H9 (cell line): ENCODE results near the gene RNF167. TPM values are rescaled to one million over a fixed set of nuclear protein-coding genes. Genes with fewer than 3 reads are reported as not detected.

Experiments used
- DNase-seq: peaks from one replicate; pipeline ENCODE4 v3.0.0-alpha.2; 2017
- H2AFZ ChIP-seq: one replicate; pipeline ENCODE4 v1.6.1; 2013; ENCODE audit warnings: mild to moderate bottlenecking, low read length, control low read depth, moderate library complexity
- H2AK5ac ChIP-seq: 2 replicates; pipeline ENCODE4 v1.6.1; 2013; ENCODE audit warnings: low read length, control low read depth, mixed read lengths; ENCODE audit not compliant: insufficient read length
- H2BK120ac ChIP-seq: one replicate; pipeline ENCODE4 v1.6.1; 2013; ENCODE audit warnings: low read depth, mild to moderate bottlenecking, low read length, control low read depth, inconsistent platforms; ENCODE audit not compliant: poor library complexity, severe bottlenecking
- H2BK12ac ChIP-seq: 2 replicates; pipeline ENCODE4 v1.6.1; 2013; ENCODE audit warnings: low read length, control low read depth, mixed read lengths, low read depth; ENCODE audit not compliant: insufficient read length
- H2BK15ac ChIP-seq: 2 replicates; pipeline ENCODE4 v1.6.1; 2013; ENCODE audit warnings: low read depth, low read length, control low read depth
- H2BK20ac ChIP-seq: one replicate; pipeline ENCODE4 v1.6.1; 2013; ENCODE audit warnings: low read depth, mild to moderate bottlenecking, low read length, control low read depth, inconsistent platforms; ENCODE audit not compliant: poor library complexity, severe bottlenecking
- H2BK5ac ChIP-seq: 2 replicates; pipeline ENCODE4 v1.6.1; 2013; ENCODE audit warnings: low read length, control low read depth, mixed read lengths; ENCODE audit not compliant: insufficient read length
- H3K14ac ChIP-seq: 2 replicates; pipeline ENCODE4 v1.6.1; 2013; ENCODE audit warnings: low read length, control low read depth; ENCODE audit not compliant: insufficient read depth
- H3K18ac ChIP-seq: 2 replicates; pipeline ENCODE4 v1.6.1; 2013; ENCODE audit warnings: low read depth, mild to moderate bottlenecking, mixed read lengths, low read length, control low read depth; ENCODE audit not compliant: insufficient read length
- H3K23ac ChIP-seq: 2 replicates; pipeline ENCODE4 v1.6.1; 2013; ENCODE audit warnings: low read length, control low read depth, mixed read lengths, low read depth; ENCODE audit not compliant: insufficient read length
- H3K23me2 ChIP-seq: 2 replicates; pipeline ENCODE4 v1.6.1; 2013; ENCODE audit warnings: low read depth, mild to moderate bottlenecking, mixed read lengths, low read length, control low read depth; ENCODE audit not compliant: insufficient read length, poor library complexity, severe bottlenecking
- H3K27ac ChIP-seq: 2 replicates; pipeline ENCODE4 v1.5.1; 2013; ENCODE audit warnings: low read length, control low read depth, mixed read lengths, low read depth; ENCODE audit not compliant: insufficient read length
- H3K27me3 ChIP-seq: 2 replicates; pipeline ENCODE4 v1.6.1; 2013; ENCODE audit warnings: low read length, control low read depth, inconsistent platforms; ENCODE audit not compliant: insufficient read depth
- H3K4ac ChIP-seq: 2 replicates; pipeline ENCODE4 v1.6.1; 2013; ENCODE audit warnings: low read depth, mild to moderate bottlenecking, control low read depth, inconsistent platforms, low read length, moderate library complexity
- H3K4me1 ChIP-seq: 2 replicates; pipeline ENCODE4 v1.6.1; 2013; ENCODE audit warnings: low read length, control low read depth, inconsistent platforms; ENCODE audit not compliant: insufficient read depth
- H3K4me2 ChIP-seq: 2 replicates; pipeline ENCODE4 v1.6.1; 2013; ENCODE audit warnings: low read length, control low read depth, mixed read lengths; ENCODE audit not compliant: insufficient read length, insufficient read depth
- H3K56ac ChIP-seq: 2 replicates; pipeline ENCODE4 v1.6.1; 2013; ENCODE audit warnings: low read depth, mild to moderate bottlenecking, mixed read lengths, low read length, control low read depth; ENCODE audit not compliant: insufficient read length
- H3K79me1 ChIP-seq: 2 replicates; pipeline ENCODE4 v1.6.1; 2013; ENCODE audit warnings: low read depth, mild to moderate bottlenecking, moderate library complexity, low read length, control low read depth, inconsistent platforms; ENCODE audit not compliant: insufficient read depth, poor library complexity, severe bottlenecking
- H3K79me2 ChIP-seq: 2 replicates; pipeline ENCODE4 v1.6.1; 2013; ENCODE audit warnings: low read length, control low read depth, inconsistent platforms; ENCODE audit not compliant: insufficient read depth
- H3K9ac ChIP-seq: 2 replicates; pipeline ENCODE4 v1.6.1; 2013; ENCODE audit warnings: low read length, control low read depth, mixed read lengths; ENCODE audit not compliant: insufficient read length; ENCODE audit errors: extremely low read depth
- H3K9me3 ChIP-seq: one replicate; pipeline ENCODE4 v1.6.1; 2013; ENCODE audit warnings: low read depth, low read length, inconsistent platforms; ENCODE audit not compliant: control insufficient read depth
- H3T11ph ChIP-seq: one replicate; pipeline ENCODE4 v1.6.1; 2013; ENCODE audit warnings: mild to moderate bottlenecking, low read length, control low read depth, inconsistent platforms
- H4K20me1 ChIP-seq: one replicate; pipeline ENCODE4 v1.6.1; 2013; ENCODE audit not compliant: control insufficient read depth, insufficient read length, insufficient read depth
- H4K5ac ChIP-seq: 2 replicates; pipeline ENCODE4 v1.6.1; 2013; ENCODE audit warnings: low read depth, mild to moderate bottlenecking, mixed read lengths, low read length, control low read depth; ENCODE audit not compliant: insufficient read length
- H4K8ac ChIP-seq: replicated peaks from 2 replicates; pipeline ENCODE4 v1.6.1; 2013; ENCODE audit warnings: low read length, control low read depth, mixed read lengths, low read depth; ENCODE audit not compliant: insufficient read length
- H4K91ac ChIP-seq: 2 replicates; pipeline ENCODE4 v1.6.1; 2013; ENCODE audit warnings: low read depth, mild to moderate bottlenecking, moderate library complexity, mixed read lengths, low read length, control low read depth; ENCODE audit not compliant: insufficient read length
- H3K27ac Mint-ChIP-seq, 3 experiments: 2 replicates in 2 of 3; 3 replicates in 1 of 3; pipeline ENCODE4 v1.8.0; 2020 to 2021; ENCODE audit warnings: mixed read lengths in 3 of 3, mild to moderate bottlenecking in 1 of 3, moderate library complexity in 1 of 3
- H3K27me3 Mint-ChIP-seq: 2 replicates; pipeline ENCODE4 v1.8.0; 2021; ENCODE audit warnings: low read depth, mild to moderate bottlenecking, moderate library complexity, mixed read lengths
- H3K36me3 Mint-ChIP-seq, 3 experiments: 2 replicates in 2 of 3; 3 replicates in 1 of 3; pipeline ENCODE4 v1.8.0; 2020 to 2021; ENCODE audit warnings: low read depth in 3 of 3, mixed read lengths in 3 of 3; ENCODE audit not compliant: insufficient read depth in 1 of 3
- H3K4me1 Mint-ChIP-seq, 2 experiments: 2 replicates each; pipeline ENCODE4 v1.8.0; 2020; ENCODE audit warnings: mixed read lengths in 2 of 2
- H3K4me3 Mint-ChIP-seq, 2 experiments: 2 replicates in 1 of 2; 3 replicates in 1 of 2; pipeline ENCODE4 v1.8.0; 2020 to 2021; ENCODE audit warnings: mild to moderate bottlenecking in 2 of 2, mixed read lengths in 2 of 2, moderate library complexity in 1 of 2
- H3K9me3 Mint-ChIP-seq, 2 experiments: 2 replicates in 1 of 2; 3 replicates in 1 of 2; pipeline ENCODE4 v1.8.0; 2020; ENCODE audit warnings: mild to moderate bottlenecking in 2 of 2, mixed read lengths in 2 of 2, moderate library complexity in 1 of 2
- WGBS: extraction: QIAGEN DNeasy Blood & Tissue Kit; methylation state at CpG from one replicate; pipeline ENCODE4 v1.1.7; 2013; ENCODE audit warnings: missing lambda C conversion rate, low lambda C conversion rate, mixed read lengths; ENCODE audit not compliant: insufficient read length; ENCODE audit errors: extremely low coverage; 5-methylcytosine and 5-hydroxymethylcytosine counted together
- total RNA-seq: library from RNA; stranded (reverse); gene quantifications from 2 replicates; pipeline ENCODE4 v1.2.1, GENCODE V29; 2021
- TF ChIP-seq, protein P1 (sequence below): fragments of 200-600 bp; sonication (generic); conservative IDR thresholded peaks from 3 replicates; pipeline ENCODE4 v1.8.0; 2021; ENCODE audit warnings: antibody characterized with exemption, mild to moderate bottlenecking

The RNF167 gene
- total RNA-seq, 1 experiment from 2014 or later: 134 TPM

DNA sequence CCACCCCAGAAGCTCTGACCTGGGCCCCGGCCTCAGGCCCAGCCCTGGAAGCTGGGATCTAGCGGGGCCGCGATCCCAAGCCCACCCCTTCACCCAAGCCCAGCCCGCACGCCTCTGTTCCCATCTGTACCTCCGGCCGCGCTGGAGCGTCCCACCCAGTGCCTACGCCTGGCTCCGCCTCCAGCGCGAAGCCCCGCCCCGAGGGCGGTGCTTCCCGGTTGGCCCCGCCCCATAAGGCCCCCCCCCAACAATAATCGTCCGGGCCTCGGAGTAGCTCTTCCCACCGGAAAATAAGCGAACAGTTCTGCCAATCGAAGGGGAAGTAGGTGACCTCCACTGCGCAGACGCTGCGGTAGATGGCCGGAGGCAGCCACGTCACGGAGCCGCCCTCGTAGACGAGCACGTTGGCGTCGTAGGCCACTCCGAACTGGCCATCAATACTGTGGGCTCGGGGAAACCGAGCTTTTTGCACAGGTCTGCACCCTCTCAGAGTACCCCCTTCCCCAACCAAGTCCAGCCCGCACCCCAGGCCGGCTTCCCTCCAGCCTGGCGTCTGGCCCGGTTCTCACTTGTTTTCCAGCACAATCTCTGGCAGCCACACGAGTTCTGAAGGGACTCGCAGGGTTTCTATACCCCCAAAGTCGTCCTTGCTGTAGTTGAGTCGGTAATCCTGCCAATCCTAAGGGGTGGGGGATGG is 38.3 kb upstream of the RNF167 start:
- Histone ChIP-seq H2BK15ac (no peak overlapping the region), H3K4ac (no peak overlapping the region), H3T11ph (no peak overlapping the region), H2BK5ac (no peak overlapping the region), H2BK20ac (no peak overlapping the region), H4K91ac (no peak overlapping the region), H3K56ac (no peak overlapping the region), H3K23ac (no peak overlapping the region), H3K23me2 (peaks cover 12% of the 10 kb centered on the region), H3K4me2 (no peak overlapping the region), H3K79me1 (no peaks in the 10 kb centered on the region), H2AK5ac (no peak overlapping the region), H2BK120ac (no peak overlapping the region), H3K18ac (no peak overlapping the region), H3K14ac (no peak overlapping the region), H2AFZ (no peak overlapping the region), H3K79me2 (no peaks in the 10 kb centered on the region), H3K4me1 (peaks cover 3% of the 10 kb centered on the region; the same call in 1 of the 2 replicates), H4K5ac (no peak overlapping the region), H4K8ac (no peak overlapping the region), H4K20me1 (no peaks in the 10 kb centered on the region), H2BK12ac (no peak overlapping the region), H3K27ac (no peak overlapping the region), H3K9ac (no peak overlapping the region), H3K9me3 (no peaks in the 10 kb centered on the region), H3K27me3 (no peaks in the 10 kb centered on the region)
- no peak overlapping the region for H3K27ac Mint-ChIP-seq
- peaks cover 2 to 6% (median 6%) of the 10 kb centered on the region in 3 experiments; a peak in 4 of 7 replicates for H3K36me3 Mint-ChIP-seq
- TF ChIP-seq, protein P1, sequence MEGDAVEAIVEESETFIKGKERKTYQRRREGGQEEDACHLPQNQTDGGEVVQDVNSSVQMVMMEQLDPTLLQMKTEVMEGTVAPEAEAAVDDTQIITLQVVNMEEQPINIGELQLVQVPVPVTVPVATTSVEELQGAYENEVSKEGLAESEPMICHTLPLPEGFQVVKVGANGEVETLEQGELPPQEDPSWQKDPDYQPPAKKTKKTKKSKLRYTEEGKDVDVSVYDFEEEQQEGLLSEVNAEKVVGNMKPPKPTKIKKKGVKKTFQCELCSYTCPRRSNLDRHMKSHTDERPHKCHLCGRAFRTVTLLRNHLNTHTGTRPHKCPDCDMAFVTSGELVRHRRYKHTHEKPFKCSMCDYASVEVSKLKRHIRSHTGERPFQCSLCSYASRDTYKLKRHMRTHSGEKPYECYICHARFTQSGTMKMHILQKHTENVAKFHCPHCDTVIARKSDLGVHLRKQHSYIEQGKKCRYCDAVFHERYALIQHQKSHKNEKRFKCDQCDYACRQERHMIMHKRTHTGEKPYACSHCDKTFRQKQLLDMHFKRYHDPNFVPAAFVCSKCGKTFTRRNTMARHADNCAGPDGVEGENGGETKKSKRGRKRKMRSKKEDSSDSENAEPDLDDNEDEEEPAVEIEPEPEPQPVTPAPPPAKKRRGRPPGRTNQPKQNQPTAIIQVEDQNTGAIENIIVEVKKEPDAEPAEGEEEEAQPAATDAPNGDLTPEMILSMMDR: no peak
- peaks cover 13% of the 10 kb centered on the region for H3K27me3 Mint-ChIP-seq
- no peaks in the 10 kb centered on the region for H3K9me3 Mint-ChIP-seq
- peaks cover 10 to 26% of the 10 kb centered on the region in 2 experiments for H3K4me1 Mint-ChIP-seq
- WGBS: no CpG with 5 or more reads among the region's 48 CpGs
- H3K4me3 Mint-ChIP-seq: peak overlapping the region in 1 of 2 experiments; percentile 60; a peak in 2 of 5 replicates
- peak; percentile 52 for DNase-seq
